WTC11 (cell line): ENCODE results near the gene RCAN2. TPM values are rescaled to one million over a fixed set of nuclear protein-coding genes. Genes with fewer than 3 reads are reported as not detected.

Experiments used
- ATAC-seq: fragments of 200-7000 bp; cut with Tn5 transposase; 2 replicates; pipeline ENCODE4 v1.10.0; 2021; ENCODE audit warnings: mild to moderate bottlenecking, moderate library complexity
- CTCF ChIA-PET: fragments of 300-600 bp; sonication (Branson Sonifier 250); formaldehyde crosslinking; loops from one replicate; lab custom pipeline; 2021; ENCODE audit warnings: antibody characterized with exemption; lab: Charles Lee
- POLR2A ChIA-PET: fragments of 350-600 bp; sonication (Branson Sonifier 250); formaldehyde crosslinking; loops from one replicate; lab custom pipeline; 2021; ENCODE audit warnings: antibody characterized with exemption; lab: Charles Lee
- DNase-seq: peaks from one replicate; pipeline ENCODE4 v3.0.0; 2021; ENCODE audit warnings: low spot score
- H3K27ac Mint-ChIP-seq: 2 replicates; pipeline ENCODE4 v1.8.0; 2021; ENCODE audit warnings: mixed read lengths
- H3K27me3 Mint-ChIP-seq: 2 replicates; pipeline ENCODE4 v1.8.0; 2021; ENCODE audit warnings: low read depth, mild to moderate bottlenecking, moderate library complexity, mixed read lengths
- H3K36me3 Mint-ChIP-seq: 2 replicates; pipeline ENCODE4 v1.8.0; 2021; ENCODE audit warnings: mixed read lengths
- H3K4me1 Mint-ChIP-seq: 2 replicates; pipeline ENCODE4 v1.8.0; 2022; ENCODE audit warnings: mixed read lengths
- H3K4me3 Mint-ChIP-seq: 2 replicates; pipeline ENCODE4 v1.8.0; 2021; ENCODE audit warnings: mild to moderate bottlenecking, moderate library complexity, mixed read lengths
- H3K9me3 Mint-ChIP-seq: 2 replicates; pipeline ENCODE4 v1.8.0; 2021; ENCODE audit warnings: mixed read lengths
- ATF2 ChIP-seq: sonication (generic); formaldehyde crosslinking; IDR thresholded peaks from 2 replicates; pipeline ENCODE4 v1.8.1; 2022; ENCODE audit warnings: low read depth, missing genetic modification reagents, borderline replicate concordance
- CTCF ChIP-seq: fragments of 200-600 bp; IDR thresholded peaks from 2 replicates; pipeline ENCODE4 v1.8.0; 2022; ENCODE audit warnings: antibody characterized with exemption
- ERG ChIP-seq: fragments of 250-450 bp; sonication (Bioruptor Pico); IDR thresholded peaks from 2 replicates; pipeline ENCODE4 v1.8.0; 2021; ENCODE audit warnings: mild to moderate bottlenecking
- ESRRA ChIP-seq: sonication (generic); formaldehyde crosslinking; IDR thresholded peaks from 2 replicates; pipeline ENCODE4 v1.8.1; 2022; ENCODE audit warnings: mild to moderate bottlenecking, missing genetic modification reagents, borderline replicate concordance
- FOXP1 ChIP-seq: sonication (generic); formaldehyde crosslinking; IDR thresholded peaks from 2 replicates; pipeline ENCODE4 v1.8.0; 2022; ENCODE audit warnings: missing genetic modification reagents, mild to moderate bottlenecking, moderate library complexity, borderline replicate concordance
- FOXP4 ChIP-seq: sonication (generic); formaldehyde crosslinking; IDR thresholded peaks from 2 replicates; pipeline ENCODE4 v1.8.0; 2022; ENCODE audit warnings: mild to moderate bottlenecking, missing genetic modification reagents
- GTF2I ChIP-seq: fragments of 250-450 bp; sonication (Bioruptor Pico); conservative IDR thresholded peaks from 2 replicates; pipeline ENCODE4 v1.4.0; 2021; ENCODE audit warnings: mild to moderate bottlenecking
- MYBL2 ChIP-seq: sonication (generic); formaldehyde crosslinking; IDR thresholded peaks from 2 replicates; pipeline ENCODE4 v1.8.1; 2023; ENCODE audit warnings: mild to moderate bottlenecking, moderate library complexity, missing genetic modification reagents
- NR1H2 ChIP-seq: sonication (generic); formaldehyde crosslinking; IDR thresholded peaks from 2 replicates; pipeline ENCODE4 v1.9.0; 2021; ENCODE audit warnings: mild to moderate bottlenecking, moderate library complexity, missing genetic modification reagents
- NR2C2 ChIP-seq: sonication (generic); formaldehyde crosslinking; IDR thresholded peaks from 2 replicates; pipeline ENCODE4 v1.8.0; 2022; ENCODE audit warnings: mild to moderate bottlenecking, missing genetic modification reagents
- TP53 ChIP-seq: sonication (generic); formaldehyde crosslinking; IDR thresholded peaks from 2 replicates; pipeline ENCODE4 v1.8.1; 2023; ENCODE audit warnings: mild to moderate bottlenecking, missing genetic modification reagents
- ZNF423 ChIP-seq: fragments of 250-450 bp; sonication (Bioruptor Pico); IDR thresholded peaks from 2 replicates; pipeline ENCODE4 v2.1.2; 2022; ENCODE audit warnings: mild to moderate bottlenecking, moderate library complexity
- ZNF425 ChIP-seq: fragments of 250-450 bp; sonication (Bioruptor Pico); conservative IDR thresholded peaks from 2 replicates; pipeline ENCODE4 v1.9.0; 2021; ENCODE audit warnings: mild to moderate bottlenecking
- total RNA-seq: library from RNA; stranded (reverse); gene quantifications from 3 replicates; pipeline ENCODE4 v1.2.3, GENCODE V29; 2021
- TF ChIP-seq, protein P1 (sequence below): sonication (generic); formaldehyde crosslinking; IDR thresholded peaks from 2 replicates; pipeline ENCODE4 v1.8.0; 2022; ENCODE audit warnings: missing genetic modification reagents

The RCAN2 gene
- total RNA-seq, 1 experiment from 2014 or later = 3.9 TPM

DNA sequence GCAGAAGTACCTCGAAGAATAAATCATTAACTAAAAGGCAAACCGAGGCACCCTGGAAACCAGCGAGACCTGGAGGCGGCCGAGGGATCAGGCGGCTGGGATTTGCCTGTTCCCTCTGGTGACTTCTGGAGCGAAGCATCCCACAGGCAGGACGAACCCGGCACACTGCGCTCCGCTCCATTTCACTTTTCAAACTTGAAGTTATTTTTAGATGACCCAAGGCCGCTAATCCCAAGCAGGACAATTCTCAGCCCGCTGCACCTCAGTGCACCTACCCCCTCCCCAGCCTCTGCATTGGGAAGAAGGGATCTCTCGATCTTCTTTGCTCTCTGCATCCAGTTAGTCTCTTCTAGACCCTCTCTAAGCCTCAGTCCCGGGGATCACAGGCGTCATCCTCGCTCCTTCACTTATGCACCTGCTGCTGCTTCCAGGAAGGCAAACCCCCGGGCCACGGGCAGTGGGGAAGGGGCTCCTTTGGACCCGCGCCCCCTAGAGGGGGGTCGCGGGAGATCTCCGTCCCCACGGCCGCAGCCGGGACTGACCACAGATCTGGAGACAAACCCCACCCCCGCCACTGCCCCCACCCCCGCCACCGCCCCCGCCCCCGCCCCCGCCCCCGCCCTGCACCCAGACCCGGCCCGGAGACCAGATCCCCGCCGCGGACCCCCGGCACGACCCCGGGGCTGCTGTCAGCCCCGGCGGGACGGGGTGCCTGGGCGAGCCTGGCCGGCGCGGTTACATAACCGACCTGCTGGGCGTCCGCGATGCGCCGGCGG lies 636 bp downstream of the RCAN2 start:
- Mint-ChIP-seq H3K27ac (peak overlapping the region; percentile 43; the same call in 1 of the 2 replicates), H3K9me3 (no peaks in the 10 kb centered on the region), H3K4me3 (peak overlapping the region; percentile 74), H3K27me3 (peaks cover 50% of the 10 kb centered on the region), H3K4me1 (peaks cover 34% of the 10 kb centered on the region), H3K36me3 (no peaks in the 10 kb centered on the region)
- DNase-seq (peak; percentile 74), ATAC-seq (peak; percentile 48)
- ChIA-PET CTCF (interaction anchor here (0.6 to 2.5 kb wide), 31 partner anchors 8 to 616 kb away, joined by 3 to 39 read pairs (median 5); partner anchors contain the start of gene PLA2G7), POLR2A (interaction anchor here (1.1 kb wide), 1 partner anchor 9 kb away, joined by 4 read pairs; no protein-coding TSS in a partner anchor)
- TF ChIP-seq CTCF (peak; percentile 39; the same call in 1 of the 2 replicates), ESRRA (CRISPR knock-in tag) (no peak), ZNF423 (CRISPR knock-in tag) (peak; percentile 45; the same call in 1 of the 2 replicates), FOXP4 (CRISPR knock-in tag) (no peak), NR2C2 (no peak), ZNF425 (CRISPR knock-in tag) (no peak)
- TF ChIP-seq, protein P1, sequence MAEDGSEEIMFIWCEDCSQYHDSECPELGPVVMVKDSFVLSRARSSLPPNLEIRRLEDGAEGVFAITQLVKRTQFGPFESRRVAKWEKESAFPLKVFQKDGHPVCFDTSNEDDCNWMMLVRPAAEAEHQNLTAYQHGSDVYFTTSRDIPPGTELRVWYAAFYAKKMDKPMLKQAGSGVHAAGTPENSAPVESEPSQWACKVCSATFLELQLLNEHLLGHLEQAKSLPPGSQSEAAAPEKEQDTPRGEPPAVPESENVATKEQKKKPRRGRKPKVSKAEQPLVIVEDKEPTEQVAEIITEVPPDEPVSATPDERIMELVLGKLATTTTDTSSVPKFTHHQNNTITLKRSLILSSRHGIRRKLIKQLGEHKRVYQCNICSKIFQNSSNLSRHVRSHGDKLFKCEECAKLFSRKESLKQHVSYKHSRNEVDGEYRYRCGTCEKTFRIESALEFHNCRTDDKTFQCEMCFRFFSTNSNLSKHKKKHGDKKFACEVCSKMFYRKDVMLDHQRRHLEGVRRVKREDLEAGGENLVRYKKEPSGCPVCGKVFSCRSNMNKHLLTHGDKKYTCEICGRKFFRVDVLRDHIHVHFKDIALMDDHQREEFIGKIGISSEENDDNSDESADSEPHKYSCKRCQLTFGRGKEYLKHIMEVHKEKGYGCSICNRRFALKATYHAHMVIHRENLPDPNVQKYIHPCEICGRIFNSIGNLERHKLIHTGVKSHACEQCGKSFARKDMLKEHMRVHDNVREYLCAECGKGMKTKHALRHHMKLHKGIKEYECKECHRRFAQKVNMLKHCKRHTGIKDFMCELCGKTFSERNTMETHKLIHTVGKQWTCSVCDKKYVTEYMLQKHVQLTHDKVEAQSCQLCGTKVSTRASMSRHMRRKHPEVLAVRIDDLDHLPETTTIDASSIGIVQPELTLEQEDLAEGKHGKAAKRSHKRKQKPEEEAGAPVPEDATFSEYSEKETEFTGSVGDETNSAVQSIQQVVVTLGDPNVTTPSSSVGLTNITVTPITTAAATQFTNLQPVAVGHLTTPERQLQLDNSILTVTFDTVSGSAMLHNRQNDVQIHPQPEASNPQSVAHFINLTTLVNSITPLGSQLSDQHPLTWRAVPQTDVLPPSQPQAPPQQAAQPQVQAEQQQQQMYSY (CRISPR knock-in tag) = 0 out of 2 replicates have a peak, but pooled peaks have one; percentile 26

DNA sequence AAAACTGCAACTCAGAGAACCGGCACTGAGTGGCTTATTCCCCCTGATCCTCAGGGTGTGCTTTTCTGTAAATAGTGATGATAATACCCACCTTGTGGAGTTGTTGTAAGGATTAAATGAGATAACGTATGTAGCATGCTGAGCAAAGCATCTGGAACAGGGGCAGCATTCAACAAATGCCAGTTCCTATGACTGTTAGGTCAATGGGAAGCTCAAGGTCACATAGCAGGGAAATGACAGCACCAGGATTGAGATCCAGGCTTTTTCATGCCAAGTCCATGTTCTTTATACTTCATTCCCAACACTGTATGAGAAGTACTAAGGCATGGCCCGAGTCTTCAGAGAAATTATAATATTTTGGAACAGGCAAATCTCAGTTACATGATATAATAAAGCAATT lies 5.1 kb downstream of the RCAN2 start:
- no peaks in the 10 kb centered on the region for H3K9me3 Mint-ChIP-seq
- no peak overlapping the region for H3K27ac Mint-ChIP-seq
- H3K4me1 Mint-ChIP-seq = peaks cover 25% of the 10 kb centered on the region
- H3K4me3 Mint-ChIP-seq = no peak overlapping the region
- H3K27me3 Mint-ChIP-seq = peaks cover 24% of the 10 kb centered on the region
- CTCF ChIA-PET = no interaction called here
- no peak for TF ChIP-seq GTF2I (CRISPR knock-in tag)
- no peak for TF ChIP-seq NR1H2 (CRISPR knock-in tag)
- TF ChIP-seq MYBL2 (CRISPR knock-in tag) = no peak
- no peak for TF ChIP-seq ATF2
- no peak for TF ChIP-seq TP53
- no peak for TF ChIP-seq ERG (CRISPR knock-in tag)
- TF ChIP-seq FOXP1 (CRISPR knock-in tag) = no peak
- ATAC-seq (no peak), DNase-seq (no peak)
- POLR2A ChIA-PET = no interaction called here
- H3K36me3 Mint-ChIP-seq = no peaks in the 10 kb centered on the region
